GM19099 (cell line): ENCODE measurements around the gene ADCY9.

ENCODE experiments used
- POLR2A ChIP-seq: IDR thresholded peaks from 3 replicates; pipeline ENCODE4 v1.6.1; 2011; ENCODE audit warnings: low read depth; ENCODE audit not compliant: insufficient read length; ENCODE audit errors: extremely low read depth

ADCY9 gene

DNA sequence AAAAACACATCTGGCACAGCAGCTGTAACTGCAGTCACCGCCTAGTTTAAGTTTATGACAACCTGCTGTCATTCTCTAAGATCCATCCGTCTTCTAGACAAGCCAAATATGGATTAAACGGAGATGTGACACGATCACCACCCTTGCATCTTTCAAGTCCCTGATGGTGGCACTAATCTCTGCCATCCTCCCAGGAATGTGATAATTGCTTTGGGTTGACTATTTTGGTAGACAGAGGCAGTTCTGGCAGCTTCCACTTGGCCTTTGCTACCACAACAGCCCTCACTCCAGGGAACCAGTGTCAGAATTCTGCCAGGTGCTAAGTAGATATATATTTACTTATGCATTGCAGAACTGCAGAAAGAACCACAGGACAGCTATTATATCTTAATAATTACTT, 81.3 kb downstream of the ADCY9 start:
- TF ChIP-seq POLR2A = no peak

- no peak for TF ChIP-seq POLR2A
Measured at GRCh38 chr16:4033951-4034350, 82.3 kb downstream of the ADCY9 start.

DNA sequence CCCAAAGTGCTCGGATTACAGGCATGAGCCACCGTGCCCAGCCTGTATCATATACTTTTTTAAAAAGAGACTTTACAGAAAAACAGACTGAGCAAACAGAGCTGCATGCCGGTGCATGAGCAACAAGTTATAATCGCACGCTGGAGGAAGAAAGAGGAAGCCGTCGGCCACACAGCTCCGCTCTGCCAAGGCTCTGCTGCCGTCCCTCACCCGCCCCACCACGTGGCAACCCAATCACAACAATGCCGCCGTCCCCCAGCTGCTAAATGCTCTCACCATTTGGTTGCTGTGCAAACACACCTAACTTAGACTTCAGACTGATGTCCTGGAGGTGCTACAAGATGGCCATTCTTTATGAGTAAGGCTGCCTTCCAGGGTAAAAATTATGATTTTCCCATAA, 83.5 kb downstream of the ADCY9 start:
- no peak for TF ChIP-seq POLR2A

DNA sequence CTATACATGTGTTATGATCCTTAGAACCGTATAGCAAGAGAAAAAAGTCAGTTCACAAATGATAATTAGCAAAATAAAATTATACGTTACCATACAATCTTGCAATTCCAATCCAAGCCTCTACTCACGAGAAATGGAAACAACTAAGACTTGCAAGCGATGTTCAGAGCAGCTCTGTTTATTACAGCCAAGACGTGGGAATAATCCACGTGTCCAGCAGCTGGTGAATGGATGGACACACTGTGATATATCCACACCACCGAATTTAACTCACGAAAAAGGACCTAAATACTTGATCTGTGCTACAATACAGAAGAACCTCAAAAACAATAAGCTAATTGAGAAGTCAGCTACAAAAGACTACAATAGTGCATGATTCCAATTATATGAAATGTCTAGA, 88.1 kb downstream of the ADCY9 start:
- no peak for TF ChIP-seq POLR2A

GRCh38 chr16:4026854-4027253, 89.4 kb downstream of the ADCY9 start:
- no peak for TF ChIP-seq POLR2A

DNA sequence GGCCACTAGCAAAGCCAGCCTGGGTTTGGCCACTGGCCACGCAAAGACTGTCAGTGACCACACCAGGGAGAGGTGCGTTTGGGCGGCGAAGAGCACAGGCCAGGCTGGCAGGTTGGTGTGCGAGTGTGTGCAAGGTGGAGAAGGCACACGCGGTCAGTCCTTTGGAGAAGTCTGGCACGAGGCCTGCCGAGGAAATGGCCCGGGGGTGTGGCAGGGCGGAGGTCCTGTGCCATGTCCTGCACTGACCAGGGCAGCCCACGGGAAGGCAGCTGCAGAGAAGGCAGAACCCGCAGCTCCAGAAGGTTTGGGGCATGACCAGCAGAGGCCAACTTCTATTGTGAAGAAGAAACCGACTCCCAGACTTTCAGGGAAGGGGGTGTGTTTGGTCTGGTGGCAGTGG, 90.8 kb downstream of the ADCY9 start:
- TF ChIP-seq POLR2A = no peak

GRCh38 chr16:4021916-4022315, 94.3 kb downstream of the ADCY9 start:
- TF ChIP-seq POLR2A = no peak

- no peak for TF ChIP-seq POLR2A
Measured at GRCh38 chr16:4021070-4021779, 95.0 kb downstream of the ADCY9 start.

- no peak for TF ChIP-seq POLR2A
Measured at GRCh38 chr16:4019371-4019791, 96.9 kb downstream of the ADCY9 start.

DNA sequence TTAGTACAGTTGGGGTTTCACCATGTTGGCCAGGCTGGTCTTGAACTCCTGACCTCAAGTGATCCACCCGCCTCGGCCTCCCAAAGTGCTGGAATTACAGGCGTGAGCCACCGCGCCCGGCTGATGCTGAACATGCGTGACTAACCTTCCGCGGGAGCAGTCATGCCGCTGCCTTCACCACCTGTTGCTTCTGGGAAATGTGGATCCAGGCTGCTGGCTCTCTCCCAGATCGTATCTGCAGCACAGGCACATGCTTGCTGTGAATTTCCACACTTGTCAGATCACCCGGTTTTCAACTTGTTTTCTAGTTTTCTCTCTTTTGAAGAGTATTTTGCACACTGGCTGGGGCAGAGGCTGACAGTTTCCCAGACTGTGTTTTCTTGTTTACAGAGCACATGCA, 97.9 kb downstream of the ADCY9 start:
- TF ChIP-seq POLR2A = no peak

DNA sequence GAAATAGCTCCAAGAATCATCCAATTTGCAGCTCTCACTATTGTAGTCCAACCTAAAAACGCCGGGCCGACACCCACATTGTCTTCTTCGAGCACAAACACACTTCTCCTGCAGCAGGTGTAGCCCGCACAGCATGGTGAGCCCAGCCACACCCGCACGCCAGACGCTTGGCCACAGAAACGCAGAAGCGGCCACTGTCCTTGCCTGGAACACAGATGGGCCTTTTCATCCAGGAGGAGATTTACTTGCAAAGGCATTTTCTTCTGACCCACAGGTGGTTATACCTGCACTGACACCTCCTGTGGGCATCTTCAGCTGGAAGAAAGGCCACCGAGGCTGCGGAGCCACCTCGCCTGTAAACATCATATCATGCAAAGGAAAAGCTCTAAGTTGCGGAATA, 98.4 kb downstream of the ADCY9 start:
- TF ChIP-seq POLR2A = no peak

DNA sequence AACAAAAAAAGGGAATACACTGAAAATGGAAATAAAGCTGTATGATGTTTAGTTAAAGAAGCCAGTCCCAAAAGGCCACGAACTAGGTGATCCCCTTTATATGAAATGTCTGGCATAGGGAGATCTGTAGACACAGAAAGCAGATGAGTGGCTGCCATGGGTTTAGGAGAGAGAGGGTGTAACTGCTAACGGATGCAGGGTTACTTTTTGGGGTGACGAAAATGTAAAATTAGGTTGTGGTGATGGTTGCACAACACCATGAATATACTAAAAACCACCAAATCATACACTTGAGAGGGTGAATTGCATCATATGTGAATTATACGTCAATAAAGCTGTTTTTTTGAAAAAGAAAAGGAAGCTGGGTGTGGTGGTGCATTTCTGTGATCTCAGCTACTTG, 99.6 kb downstream of the ADCY9 start:
- TF ChIP-seq POLR2A = no peak

DNA sequence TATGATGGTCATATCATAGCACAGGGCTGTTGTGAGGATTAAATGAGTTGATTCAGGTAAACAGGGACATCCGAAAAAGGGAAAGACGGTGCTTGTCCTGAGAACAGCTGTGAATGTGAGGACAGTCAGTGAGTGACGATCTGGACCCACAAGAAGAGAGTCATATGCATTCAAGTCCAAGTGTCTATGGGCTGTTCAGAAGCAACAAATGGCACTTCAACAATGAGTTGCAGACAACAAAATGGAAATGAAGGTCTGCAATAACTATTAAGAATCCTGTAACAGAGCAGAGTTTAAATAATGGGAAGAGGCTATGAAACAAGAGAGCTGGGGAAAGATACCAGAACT, 100.3 kb downstream of the ADCY9 start:
- no peak for TF ChIP-seq POLR2A

DNA sequence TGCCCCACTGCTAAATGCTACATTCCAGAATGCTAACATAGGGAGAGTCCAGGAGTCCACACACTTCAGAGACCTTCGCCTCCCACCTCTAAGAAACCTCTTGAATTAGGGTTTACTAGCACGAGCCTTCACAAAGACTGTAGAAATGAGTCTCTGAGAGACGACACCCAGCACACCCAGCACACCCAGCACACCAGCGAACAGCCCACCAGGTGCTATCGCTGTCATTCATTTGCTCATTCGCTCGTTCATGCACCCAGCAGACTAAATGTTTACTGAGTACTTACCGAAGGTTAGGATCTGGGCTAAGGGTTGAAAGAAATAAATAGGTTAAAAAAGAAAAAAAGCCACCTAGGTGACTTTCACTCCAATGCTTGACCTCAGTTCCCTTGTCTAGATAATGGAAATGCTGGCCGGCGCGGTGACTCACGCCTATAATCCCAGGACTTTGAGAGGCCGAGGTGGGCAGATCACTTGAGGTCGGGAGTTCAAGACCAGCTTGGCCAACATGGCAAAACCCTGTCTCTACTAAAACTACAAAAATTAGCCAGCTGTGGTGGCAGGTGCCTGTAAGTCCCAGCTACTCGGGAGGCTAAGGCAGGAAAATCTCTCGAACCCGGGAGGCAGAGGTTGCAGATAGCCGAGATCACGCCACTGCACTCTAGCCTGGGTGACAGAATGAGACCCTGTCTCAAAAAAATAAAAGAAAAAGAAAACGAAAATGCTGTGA, 100.8 kb downstream of the ADCY9 start:
- TF ChIP-seq POLR2A = no peak

DNA sequence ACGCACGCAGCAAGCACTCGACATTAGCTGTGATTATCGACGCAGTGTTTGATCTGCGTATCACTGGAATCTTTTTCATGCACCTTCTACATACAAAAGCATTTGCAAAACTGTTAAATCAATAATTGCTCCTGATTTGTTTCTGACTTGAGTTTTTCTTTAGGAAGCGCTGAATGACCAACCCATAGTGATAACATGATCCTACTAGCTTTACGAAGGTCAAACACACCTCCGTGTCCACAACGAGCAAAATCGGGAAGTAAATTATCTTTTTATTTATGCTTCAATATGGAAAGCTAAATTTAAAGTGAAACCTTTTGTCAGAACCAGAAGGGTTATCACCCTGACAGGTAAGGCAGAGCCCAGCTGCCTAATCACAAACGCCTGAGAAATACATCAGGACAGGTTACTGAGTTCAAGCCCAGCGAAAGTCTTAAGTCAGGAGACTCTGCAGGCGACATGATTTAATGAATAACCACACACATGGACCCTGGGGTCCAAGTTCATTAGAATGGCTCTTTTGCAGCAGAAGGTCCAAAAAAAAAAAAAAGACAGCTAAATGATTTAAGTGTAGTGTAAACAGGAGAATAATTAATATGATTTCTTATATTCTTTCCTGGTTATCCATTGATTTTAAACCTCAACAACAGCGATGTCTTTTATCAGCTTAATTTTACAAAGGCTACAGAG, 104.2 kb downstream of the ADCY9 start:
- no peak for TF ChIP-seq POLR2A
